SH-SY5Y (cell line): ENCODE data around the gene LRRTM4.

Experiments used
- GATA2 ChIP-seq: IDR thresholded peaks from 2 replicates; pipeline ENCODE4 v1.6.1; 2011; ENCODE audit warnings: mild to moderate bottlenecking, low read depth, low read length
- GATA3 ChIP-seq: IDR thresholded peaks from 2 replicates; pipeline ENCODE4 v1.6.1; 2011; ENCODE audit warnings: low read depth, mild to moderate bottlenecking, low read length, moderate library complexity

DNA sequence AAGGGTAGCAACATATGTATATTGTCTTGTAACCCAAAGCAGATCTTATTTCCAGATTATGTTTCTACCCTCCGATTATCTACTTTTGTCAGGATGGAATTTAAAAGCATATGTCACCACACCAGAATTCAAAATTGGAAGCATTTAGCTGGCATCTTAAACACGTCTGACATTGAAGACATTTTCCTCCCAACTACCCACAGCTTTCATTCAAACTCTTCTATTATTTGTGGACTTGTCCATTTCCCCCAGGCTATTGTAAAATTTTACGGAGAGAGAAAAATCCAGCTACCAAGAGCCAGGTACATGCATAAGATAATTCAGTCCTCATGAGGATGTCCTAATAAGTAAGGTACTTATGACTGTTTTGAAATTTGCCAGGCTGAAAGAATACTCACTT, 659.3 kb downstream of the LRRTM4 start:
- TF ChIP-seq GATA2 (no peak), GATA3 (no peak)
